ENCODE measurements around the gene ALOX5. TPM values are rescaled to one million over a fixed set of nuclear protein-coding genes. Genes with fewer than 3 reads are reported as not detected.

ALOX5 gene
- total and polyA plus RNA-seq, 4 donors = 2.9 to 16.9 (median 8.4) TPM

DNA sequence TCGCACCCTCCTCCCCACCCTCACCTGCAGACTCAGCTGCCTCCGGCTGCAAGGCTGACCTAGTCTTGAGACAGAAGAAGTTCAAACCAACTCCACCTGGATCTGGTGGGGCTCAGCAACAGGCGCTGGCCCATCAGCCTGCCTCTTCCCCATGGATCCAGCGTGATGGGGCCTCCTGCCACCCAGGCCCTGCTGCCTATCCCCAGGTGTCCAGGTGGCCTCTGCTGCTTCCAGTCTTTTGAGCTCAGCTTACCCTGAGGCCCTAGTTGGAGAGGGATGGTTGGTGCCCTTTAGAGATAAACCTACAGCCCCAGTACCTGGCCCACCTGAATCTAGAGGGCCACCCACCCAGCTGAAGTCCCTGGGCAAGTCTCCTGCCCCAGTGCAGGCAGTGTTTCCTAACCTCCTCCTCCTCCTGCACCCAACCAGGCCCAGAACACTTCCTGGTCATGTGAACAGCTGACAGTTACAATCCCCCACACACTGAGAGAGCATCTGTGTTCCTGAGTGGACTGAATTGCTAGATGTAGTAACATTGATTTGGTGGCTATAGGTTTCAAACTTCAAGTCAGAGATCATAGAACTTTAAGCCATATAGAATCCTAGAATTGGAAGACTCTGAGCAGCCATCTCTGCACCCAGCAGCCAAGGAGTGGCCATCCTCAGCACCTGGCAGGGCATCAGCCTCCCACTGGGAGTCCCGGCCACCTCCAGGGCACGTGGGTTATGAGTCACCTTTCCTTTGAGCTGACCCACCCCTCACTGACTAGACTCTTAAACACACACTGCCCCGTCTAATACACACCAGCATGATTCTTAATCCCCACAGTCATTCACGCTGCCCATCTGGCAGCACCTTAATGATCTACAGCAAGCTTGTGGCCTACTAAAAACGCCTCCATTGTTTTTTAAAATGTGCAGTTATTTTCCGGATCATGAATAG is 51.9 kb downstream of the ALOX5 start:
- Histone ChIP-seq H3K4me3 (ENCODE audit: low read depth in 1 of 3, low read length in 3 of 3) (no peak overlapping the region), H3K4me1 (ENCODE audit: control insufficient read depth in 4 of 4, insufficient read depth in 4 of 4, low read length in 3 of 4) (peaks cover 0 to 1% (median under 1%) of the 10 kb centered on the region in 4 donors), H3K27ac (ENCODE audit: low read depth in 1 of 2, low read length in 2 of 2) (no peak overlapping the region), H3K27me3 (ENCODE audit: control insufficient read depth in 4 of 4, insufficient read depth in 4 of 4, low read length in 3 of 4) (no peaks in the 10 kb centered on the region), H3K36me3 (ENCODE audit: control insufficient read depth in 4 of 4, insufficient read depth in 3 of 4, low read depth in 1 of 4, low read length in 3 of 4) (no peaks in the 10 kb centered on the region), H3K9me3 (ENCODE audit: control insufficient read depth in 4 of 4, low read length in 3 of 4) (no peaks in the 10 kb centered on the region), H3K9ac (ENCODE audit: low read depth in 1 of 2, low read length in 2 of 2) (no peak overlapping the region)
- WGBS = 91% methylated on average over 10 of the region's 10 CpGs
- DNase-seq (ENCODE audit: low spot score) = no peak
- no peak for TF ChIP-seq HNF4A (conservative IDR thresholded peaks at IDR 0.05)
- TF ChIP-seq TAF1 (conservative IDR thresholded peaks at IDR 0.05) = no peak
- no peak for TF ChIP-seq ZBTB33 (IDR thresholded peaks at IDR 0.05)
- TF ChIP-seq REST (IDR thresholded peaks at IDR 0.05) = no peak
- TF ChIP-seq, protein P1, sequence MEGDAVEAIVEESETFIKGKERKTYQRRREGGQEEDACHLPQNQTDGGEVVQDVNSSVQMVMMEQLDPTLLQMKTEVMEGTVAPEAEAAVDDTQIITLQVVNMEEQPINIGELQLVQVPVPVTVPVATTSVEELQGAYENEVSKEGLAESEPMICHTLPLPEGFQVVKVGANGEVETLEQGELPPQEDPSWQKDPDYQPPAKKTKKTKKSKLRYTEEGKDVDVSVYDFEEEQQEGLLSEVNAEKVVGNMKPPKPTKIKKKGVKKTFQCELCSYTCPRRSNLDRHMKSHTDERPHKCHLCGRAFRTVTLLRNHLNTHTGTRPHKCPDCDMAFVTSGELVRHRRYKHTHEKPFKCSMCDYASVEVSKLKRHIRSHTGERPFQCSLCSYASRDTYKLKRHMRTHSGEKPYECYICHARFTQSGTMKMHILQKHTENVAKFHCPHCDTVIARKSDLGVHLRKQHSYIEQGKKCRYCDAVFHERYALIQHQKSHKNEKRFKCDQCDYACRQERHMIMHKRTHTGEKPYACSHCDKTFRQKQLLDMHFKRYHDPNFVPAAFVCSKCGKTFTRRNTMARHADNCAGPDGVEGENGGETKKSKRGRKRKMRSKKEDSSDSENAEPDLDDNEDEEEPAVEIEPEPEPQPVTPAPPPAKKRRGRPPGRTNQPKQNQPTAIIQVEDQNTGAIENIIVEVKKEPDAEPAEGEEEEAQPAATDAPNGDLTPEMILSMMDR (IDR thresholded peaks at IDR 0.05; ENCODE audit: low read depth, low read length, missing input control) = no peak
- TF ChIP-seq EGR1 (IDR thresholded peaks at IDR 0.05; ENCODE audit: low read depth in 2 of 2) = no peak
- TF ChIP-seq FOXA2 (IDR thresholded peaks at IDR 0.05) = no peak
- TF ChIP-seq, protein P2, sequence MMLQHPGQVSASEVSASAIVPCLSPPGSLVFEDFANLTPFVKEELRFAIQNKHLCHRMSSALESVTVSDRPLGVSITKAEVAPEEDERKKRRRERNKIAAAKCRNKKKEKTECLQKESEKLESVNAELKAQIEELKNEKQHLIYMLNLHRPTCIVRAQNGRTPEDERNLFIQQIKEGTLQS (IDR thresholded peaks at IDR 0.05) = no peak
- no peak for TF ChIP-seq YY1 (IDR thresholded peaks at IDR 0.05)
- no peak for TF ChIP-seq RXRA (IDR thresholded peaks at IDR 0.05)
- TF ChIP-seq, protein P3, sequence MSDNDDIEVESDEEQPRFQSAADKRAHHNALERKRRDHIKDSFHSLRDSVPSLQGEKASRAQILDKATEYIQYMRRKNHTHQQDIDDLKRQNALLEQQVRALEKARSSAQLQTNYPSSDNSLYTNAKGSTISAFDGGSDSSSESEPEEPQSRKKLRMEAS (IDR thresholded peaks at IDR 0.05) = no peak
- TF ChIP-seq SP1 (IDR thresholded peaks at IDR 0.05) = no peak
- TF ChIP-seq HNF4G (IDR thresholded peaks at IDR 0.05) = no peak
